Fibroblast of villous mesenchyme (primary cell): ENCODE measurements around the gene PLEKHA5. TPM values are rescaled to one million over a fixed set of nuclear protein-coding genes. Genes with fewer than 3 reads are reported as not detected.
A peak's percentile ranks its signal among the peaks of the same experiment; 100 is the strongest.
"Not testable (repeated sequence)": the region's sequence is repeated elsewhere in the genome, so short reads cannot be mapped to it uniquely, and the experiment has no call there.

Experiments used
- DNase-seq: peaks from one replicate; pipeline ENCODE4 v3.0.0-alpha.2; 2010; ENCODE audit warnings: low read depth
- H3K4me3 ChIP-seq: 2 replicates; pipeline ENCODE4 v1.5.1; 2011; ENCODE audit warnings: low read depth, mild to moderate bottlenecking, low read length
- total RNA-seq: library from RNA; depleted of rRNA; stranded (reverse); fragments of >200 nt; gene quantifications from 2 replicates; pipeline ENCODE4 v1.2.3, GENCODE V29; 2012
- TF ChIP-seq, protein P1 (sequence below): IDR thresholded peaks from 2 replicates; pipeline ENCODE4 v1.5.1; 2012; ENCODE audit warnings: low read depth, mild to moderate bottlenecking, low read length; ENCODE audit not compliant: insufficient read depth

The PLEKHA5 gene
- total RNA-seq, 1 donor: 37.1 TPM

DNA sequence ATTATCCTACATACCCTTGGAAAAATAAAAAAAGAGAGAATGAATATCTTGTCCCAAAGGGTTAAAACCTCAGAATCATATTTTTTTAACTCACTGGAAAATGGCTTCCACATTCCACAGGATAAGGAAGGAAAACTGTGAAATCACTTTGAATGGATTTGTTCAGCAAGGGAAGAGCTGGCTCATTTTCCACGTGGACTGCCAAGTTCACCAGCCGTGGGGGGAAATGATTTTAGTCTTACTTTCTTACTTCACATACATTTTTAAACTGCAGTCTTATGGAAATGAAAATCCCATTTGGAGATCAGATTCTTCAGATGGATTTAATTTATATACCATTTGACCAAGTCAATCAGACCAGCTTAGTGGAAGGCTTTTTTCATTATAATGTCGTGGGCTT, 279.8 kb downstream of the PLEKHA5 start:
- DNase-seq: no peak
- no peak overlapping the region for H3K4me3 ChIP-seq
- TF ChIP-seq, protein P1, sequence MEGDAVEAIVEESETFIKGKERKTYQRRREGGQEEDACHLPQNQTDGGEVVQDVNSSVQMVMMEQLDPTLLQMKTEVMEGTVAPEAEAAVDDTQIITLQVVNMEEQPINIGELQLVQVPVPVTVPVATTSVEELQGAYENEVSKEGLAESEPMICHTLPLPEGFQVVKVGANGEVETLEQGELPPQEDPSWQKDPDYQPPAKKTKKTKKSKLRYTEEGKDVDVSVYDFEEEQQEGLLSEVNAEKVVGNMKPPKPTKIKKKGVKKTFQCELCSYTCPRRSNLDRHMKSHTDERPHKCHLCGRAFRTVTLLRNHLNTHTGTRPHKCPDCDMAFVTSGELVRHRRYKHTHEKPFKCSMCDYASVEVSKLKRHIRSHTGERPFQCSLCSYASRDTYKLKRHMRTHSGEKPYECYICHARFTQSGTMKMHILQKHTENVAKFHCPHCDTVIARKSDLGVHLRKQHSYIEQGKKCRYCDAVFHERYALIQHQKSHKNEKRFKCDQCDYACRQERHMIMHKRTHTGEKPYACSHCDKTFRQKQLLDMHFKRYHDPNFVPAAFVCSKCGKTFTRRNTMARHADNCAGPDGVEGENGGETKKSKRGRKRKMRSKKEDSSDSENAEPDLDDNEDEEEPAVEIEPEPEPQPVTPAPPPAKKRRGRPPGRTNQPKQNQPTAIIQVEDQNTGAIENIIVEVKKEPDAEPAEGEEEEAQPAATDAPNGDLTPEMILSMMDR: no peak

DNA sequence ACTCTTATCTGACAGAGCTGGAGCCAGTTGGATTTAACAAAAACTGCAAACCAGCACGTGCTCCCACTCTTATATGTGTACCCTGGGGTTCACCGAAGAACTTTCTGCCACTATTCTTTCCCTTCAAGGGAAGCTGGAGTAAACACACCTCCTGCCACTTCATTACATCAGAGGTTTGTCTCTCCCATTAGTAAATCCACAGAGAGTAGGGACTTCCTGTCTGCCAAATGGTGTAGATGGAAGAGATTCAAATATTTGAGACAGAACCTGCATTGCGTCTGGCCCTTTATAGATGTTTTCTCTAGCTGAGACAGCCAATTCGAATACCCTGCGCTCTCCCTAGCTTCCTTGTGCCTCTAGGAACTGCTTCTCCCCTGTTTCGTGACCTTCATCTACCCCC, 280.7 kb downstream of the PLEKHA5 start:
- H3K4me3 ChIP-seq: no peak overlapping the region
- TF ChIP-seq, protein P1: no peak
- DNase-seq: peak; percentile 28

DNA sequence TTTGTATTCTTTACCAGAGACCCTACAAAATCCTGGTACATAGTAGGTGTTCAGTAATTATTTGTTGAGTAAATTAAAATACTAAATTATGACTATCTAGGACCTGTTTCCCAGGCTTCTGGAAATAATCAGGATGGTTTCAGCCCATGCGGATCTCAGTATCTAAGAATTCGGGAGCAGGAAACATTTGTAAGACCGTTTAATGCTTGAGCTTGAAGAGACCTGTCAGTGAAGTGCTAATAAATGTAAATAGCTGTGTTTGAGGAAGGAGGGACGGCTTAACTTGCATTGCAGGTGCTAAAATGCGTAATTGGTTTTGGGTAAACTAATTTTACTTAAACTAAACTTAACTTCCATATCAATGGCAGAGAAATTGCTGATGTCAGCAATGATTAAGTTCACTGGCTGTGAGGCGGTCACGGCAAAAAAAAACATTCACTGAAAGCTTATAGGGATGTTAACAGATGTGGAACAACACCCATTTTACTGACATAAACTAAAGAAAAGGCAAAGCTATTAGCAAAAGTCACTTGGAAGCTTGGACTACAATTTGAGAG, 281.2 kb downstream of the PLEKHA5 start:
- no peak for DNase-seq
- no peak overlapping the region for H3K4me3 ChIP-seq
- TF ChIP-seq, protein P1: no peak

DNA sequence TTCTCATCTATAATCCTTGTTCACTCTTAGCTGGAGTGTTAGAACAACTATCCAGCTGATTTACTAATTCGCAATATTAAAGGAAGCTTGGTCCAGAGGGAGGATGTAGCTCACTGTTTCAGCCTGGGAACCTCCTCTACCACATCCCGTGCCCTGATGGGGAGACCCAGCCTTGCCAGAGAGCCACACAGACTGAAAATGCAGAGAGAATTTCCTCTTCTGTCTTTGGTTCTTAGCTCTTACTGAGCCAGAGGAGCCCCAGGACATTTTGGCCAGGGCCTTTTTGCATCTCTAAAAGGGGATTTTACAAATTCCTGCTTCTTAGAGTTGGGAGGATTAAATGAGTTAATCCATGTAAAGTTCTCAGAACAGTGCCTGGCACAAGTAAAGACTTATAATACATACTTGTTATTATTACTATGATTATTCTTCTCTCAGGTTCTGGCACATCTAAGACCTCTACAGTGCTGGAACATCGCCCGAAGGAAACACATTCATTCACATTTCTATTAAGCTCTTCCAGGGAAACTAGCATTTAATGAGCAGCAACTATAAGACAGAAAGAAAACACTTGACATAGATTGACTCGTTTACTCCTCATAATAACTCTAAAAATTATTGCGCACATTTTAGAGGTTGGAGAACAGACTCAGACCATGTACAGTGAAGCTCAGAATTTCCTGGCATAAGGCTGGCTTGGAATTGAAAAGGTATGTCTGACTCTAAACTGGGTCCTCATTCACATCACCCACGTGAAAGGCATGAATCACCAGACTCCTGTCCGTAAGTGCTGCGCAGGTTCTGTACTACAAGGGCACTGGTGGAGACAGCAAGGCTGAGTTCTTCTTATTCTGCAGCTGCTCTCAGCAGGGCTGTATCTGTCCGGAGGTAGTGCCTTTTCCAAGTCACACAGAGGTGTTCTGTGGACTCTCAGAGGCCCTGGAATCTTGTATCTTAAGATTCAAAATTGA, 282.0 kb downstream of the PLEKHA5 start:
- TF ChIP-seq, protein P1: no peak
- no peak for DNase-seq

DNA sequence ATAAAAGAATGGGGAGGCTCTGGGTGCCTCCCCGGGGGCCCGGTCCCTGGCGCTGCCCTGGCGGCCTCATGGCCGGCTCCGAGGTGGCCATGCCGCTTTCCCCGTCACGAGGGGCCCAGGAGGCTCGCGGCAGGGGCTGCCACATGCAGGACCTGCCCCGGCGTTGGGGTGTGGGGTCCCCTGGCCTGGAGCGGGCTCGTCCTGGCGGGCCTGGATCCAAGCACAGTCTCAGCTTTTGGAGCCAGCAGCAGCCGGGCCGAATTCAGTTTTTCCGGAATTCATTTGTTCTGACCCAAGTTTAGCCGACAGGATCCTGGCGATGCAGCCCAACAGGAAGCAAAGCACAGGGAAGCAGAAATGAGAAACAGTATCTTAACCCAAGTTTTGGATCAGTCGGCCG, 283.3 kb downstream of the PLEKHA5 start:
- no peak overlapping the region for H3K4me3 ChIP-seq
- DNase-seq: no peak
- TF ChIP-seq, protein P1: no peak

More for the DNA sequence above, 282.0 kb downstream of the PLEKHA5 start:
- H3K4me3 ChIP-seq: no peak overlapping the region

DNA sequence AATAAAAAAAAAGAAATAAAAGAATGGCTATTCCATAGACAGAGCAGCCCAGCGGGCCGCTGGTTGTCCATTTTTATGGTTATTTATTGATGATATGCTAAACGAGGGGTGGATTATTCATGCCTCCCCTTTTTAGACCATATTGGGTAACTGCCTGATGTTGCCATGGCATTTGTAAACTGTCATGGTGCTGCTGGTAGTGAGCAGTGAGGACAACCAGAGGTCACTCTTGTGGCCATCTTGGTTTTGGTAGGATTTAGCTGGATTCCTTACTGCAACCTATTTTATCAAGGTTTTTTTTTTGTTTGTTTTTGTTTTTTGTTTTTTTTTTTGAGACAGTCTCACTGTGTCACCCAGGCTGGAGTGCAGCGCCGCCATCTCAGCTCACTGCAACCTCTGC, 284.0 kb downstream of the PLEKHA5 start:
- not testable (repeated sequence) for H3K4me3 ChIP-seq

DNA sequence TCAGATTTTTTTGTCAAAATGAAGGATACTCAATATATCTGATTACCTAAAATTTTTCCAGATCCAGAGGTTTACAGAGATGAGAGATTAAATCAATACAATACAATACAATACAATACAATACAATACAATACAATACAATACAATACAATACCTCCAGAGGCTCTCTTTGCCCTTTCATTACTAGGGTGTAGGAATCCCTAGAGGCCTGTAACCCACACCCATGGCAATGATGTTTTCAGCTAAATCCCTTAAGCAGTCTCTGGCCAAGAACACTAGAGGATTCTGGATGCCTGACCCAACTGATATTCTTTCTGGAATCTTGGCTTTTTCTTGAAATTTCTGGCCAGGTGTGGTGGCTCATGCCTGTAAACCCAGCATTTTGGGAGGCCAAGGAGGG, 286.0 kb downstream of the PLEKHA5 start:
- no peak for DNase-seq
- TF ChIP-seq, protein P1: no peak
- H3K4me3 ChIP-seq: no peak overlapping the region

More for the DNA sequence above, 284.0 kb downstream of the PLEKHA5 start:
- not testable (repeated sequence) for DNase-seq
